ENCODE results near the gene TREML2. TPM values are rescaled to one million over a fixed set of nuclear protein-coding genes. Genes with fewer than 3 reads are reported as not detected.
"Not testable (repeated sequence)": the region's sequence is repeated elsewhere in the genome, so short reads cannot be mapped to it uniquely, and the experiment has no call there.

Gene TREML2, protein sequence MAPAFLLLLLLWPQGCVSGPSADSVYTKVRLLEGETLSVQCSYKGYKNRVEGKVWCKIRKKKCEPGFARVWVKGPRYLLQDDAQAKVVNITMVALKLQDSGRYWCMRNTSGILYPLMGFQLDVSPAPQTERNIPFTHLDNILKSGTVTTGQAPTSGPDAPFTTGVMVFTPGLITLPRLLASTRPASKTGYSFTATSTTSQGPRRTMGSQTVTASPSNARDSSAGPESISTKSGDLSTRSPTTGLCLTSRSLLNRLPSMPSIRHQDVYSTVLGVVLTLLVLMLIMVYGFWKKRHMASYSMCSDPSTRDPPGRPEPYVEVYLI
- total RNA-seq, result under 1 TPM in 1 of 7 donors, not detected in 6; 0.10 TPM
- under 1 TPM in 1 of 2 donors, not detected in 1; 0.08 TPM for polyA plus RNA-seq
- long read RNA-seq, donor 1, result 0 reads
- long read RNA-seq, donor 2, result 0 reads
- long read RNA-seq, donor 3, result 0 reads

DNA sequence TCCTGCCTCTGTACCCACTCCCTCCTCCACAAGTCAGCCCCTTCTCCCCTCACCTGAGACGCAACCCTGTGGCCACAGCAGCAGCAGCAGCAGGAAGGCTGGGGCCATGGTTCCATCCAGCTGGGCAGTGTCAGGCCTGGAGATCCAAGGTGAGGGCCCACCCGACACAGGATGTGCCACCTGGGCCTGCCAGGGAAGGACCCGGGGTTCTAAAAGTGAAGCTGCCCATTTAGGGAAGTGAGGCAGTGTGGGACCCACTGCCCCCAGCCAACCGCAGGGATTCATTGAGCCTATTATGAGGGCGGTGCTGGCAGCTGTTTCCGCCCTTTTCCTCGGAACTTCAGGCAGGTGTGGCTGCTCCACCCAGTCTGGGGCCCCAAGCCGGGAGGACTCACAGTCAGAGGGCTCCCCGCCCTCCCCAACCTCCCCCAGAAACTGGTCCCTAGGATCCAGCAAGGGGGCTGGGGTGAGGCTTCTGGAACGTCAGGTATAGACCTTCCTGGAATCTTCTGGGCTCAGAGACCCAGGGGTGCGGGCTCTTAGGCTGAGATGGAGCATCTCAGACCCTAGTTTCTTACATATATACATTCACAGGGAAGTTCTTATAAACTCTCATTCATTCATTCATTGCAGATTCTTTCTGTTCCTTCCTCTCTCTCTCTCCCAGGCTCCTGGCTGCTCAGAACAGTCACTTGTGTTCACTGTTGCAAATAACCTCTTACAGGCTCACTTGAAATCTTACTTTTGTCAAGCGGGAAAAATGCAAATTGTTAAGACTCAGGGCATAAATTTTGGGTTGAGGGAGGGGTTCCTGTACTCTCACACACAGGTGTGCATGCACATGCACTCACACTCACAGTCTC lies at the start of gene TREML2:
Gene TREML2, minus strand, starts transcription at position 249 of the 863 bp plus-strand sequence. Its CDS starts 141 bp downstream, at position 108.
- Histone ChIP-seq H3K9me3 (no peaks in the 10 kb centered on the region), H3K4me3 (no peak within 1 kb of the TSS), H3K4me1 (ENCODE audit: insufficient read depth) (no peaks in the 10 kb centered on the region), H3K27me3 (no peaks in the 10 kb centered on the region), H3K36me3 (no peaks in the 10 kb centered on the region), H3K27ac (no peak within 1 kb of the TSS)
- WGBS, 3 donors, result 79 to 83% (median 80%) methylated on average over 9 to 12 of the region's 12 CpGs
- TF ChIP-seq, protein P1, sequence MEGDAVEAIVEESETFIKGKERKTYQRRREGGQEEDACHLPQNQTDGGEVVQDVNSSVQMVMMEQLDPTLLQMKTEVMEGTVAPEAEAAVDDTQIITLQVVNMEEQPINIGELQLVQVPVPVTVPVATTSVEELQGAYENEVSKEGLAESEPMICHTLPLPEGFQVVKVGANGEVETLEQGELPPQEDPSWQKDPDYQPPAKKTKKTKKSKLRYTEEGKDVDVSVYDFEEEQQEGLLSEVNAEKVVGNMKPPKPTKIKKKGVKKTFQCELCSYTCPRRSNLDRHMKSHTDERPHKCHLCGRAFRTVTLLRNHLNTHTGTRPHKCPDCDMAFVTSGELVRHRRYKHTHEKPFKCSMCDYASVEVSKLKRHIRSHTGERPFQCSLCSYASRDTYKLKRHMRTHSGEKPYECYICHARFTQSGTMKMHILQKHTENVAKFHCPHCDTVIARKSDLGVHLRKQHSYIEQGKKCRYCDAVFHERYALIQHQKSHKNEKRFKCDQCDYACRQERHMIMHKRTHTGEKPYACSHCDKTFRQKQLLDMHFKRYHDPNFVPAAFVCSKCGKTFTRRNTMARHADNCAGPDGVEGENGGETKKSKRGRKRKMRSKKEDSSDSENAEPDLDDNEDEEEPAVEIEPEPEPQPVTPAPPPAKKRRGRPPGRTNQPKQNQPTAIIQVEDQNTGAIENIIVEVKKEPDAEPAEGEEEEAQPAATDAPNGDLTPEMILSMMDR (IDR thresholded peaks at IDR 0.05), result no peak
- TF ChIP-seq EP300 (IDR thresholded peaks at IDR 0.05) (no peak), POLR2A (IDR thresholded peaks at IDR 0.05) (no peak)
- no peak for DNase-seq
- intact Hi-C loops (cut with DNase I), result no loop called here

DNA sequence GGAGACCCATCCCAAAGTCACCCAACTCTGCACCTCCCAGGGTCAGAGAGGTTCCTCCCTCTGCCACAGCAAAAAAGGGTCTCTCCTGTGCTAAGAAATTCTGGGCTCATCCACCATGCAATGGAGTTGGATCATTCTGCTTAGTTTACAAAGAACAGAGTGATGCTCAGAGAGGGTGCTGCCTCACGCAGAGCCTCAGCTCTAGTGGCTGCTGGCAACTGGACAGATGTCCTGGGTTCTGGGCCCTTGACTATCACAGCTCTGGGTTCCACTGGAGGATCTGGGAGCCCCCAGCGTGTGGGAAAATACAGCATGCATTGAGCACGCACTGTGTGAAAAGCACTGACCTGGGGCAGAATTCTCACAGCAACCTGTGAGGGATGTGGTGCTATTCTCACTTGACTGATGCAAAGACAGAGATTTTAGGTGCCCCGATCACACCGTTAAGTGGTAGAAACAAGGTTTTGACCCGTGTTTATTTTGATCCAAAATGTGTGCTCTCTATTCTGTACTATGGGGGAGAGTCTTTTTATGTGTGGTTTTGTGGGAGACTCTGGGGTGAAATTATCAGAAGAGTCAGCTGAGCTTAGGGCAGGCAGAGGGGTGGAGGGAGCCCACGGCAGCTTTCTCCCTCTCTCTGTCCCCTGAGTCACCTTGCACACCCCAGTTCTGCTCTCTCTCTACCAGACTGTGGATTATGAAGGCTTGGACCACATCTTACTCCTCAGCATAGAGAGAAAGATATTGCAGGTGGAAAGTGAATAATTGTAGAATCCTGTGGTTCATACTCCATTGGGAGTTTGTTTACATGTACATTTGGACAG lies 47.1 kb upstream of the TREML2 start:
- Histone ChIP-seq H3K4me3 (no peak overlapping the region), H3K27ac (no peak overlapping the region), H3K36me3 (no peaks in the 10 kb centered on the region), H3K27me3 (no peaks in the 10 kb centered on the region), H3K9me3 (no peaks in the 10 kb centered on the region), H3K4me1 (ENCODE audit: insufficient read depth) (no peaks in the 10 kb centered on the region)
- TF ChIP-seq POLR2A (IDR thresholded peaks at IDR 0.05) (no peak), EP300 (IDR thresholded peaks at IDR 0.05) (no peak)
- TF ChIP-seq, protein P1 (IDR thresholded peaks at IDR 0.05), result no peak
- intact Hi-C loops (cut with DNase I), result no loop called here
- 53 to 57% (median 55%) methylated on average over 7 of the region's 7 CpGs for WGBS, 3 donors
- DNase-seq, result no peak

DNA sequence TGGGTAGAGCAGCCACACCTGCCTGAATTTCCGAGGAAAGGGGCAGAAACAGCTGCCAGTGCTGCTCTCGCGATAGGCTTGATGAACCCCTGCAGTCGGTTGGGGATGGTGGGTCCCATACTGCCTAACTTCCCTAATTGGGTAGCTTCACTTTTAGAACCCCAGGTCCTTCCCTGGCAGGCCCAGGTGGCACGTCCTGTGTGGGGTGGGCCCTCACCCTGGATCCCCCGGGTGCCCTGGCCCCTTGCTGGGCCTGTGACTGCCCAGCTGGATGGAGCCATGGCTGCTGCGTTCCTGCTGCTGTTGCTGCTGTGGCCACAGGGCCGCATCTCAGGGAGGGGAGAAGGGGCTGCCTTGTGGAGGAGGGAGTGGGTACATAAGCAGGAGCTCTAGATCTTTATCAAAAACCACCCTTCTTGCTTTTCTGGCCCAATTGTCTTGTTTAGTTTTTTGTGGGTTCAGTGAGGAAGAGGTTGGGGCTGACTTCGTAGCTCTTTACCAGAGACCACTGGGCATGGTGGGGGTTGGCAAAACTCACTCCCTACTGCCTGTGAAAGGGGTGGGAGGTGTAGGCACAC lies 46.4 kb upstream of the TREML2 start:
- intact Hi-C loops (cut with DNase I), result no loop called here
- no peaks in the 10 kb centered on the region for H3K27me3 ChIP-seq
- no peak overlapping the region for H3K27ac ChIP-seq
- H3K9me3 ChIP-seq, result no peaks in the 10 kb centered on the region
- DNase-seq, result no peak
- no peaks in the 10 kb centered on the region for H3K36me3 ChIP-seq
- WGBS, 3 donors, result 72 to 82% (median 76%) methylated on average over 9 of the region's 9 CpGs
- no peak overlapping the region for H3K4me3 ChIP-seq
- TF ChIP-seq, protein P1 (IDR thresholded peaks at IDR 0.05), result no peak
- no peak for TF ChIP-seq POLR2A (IDR thresholded peaks at IDR 0.05)
- TF ChIP-seq EP300 (IDR thresholded peaks at IDR 0.05), result no peak
- no peaks in the 10 kb centered on the region for H3K4me1 ChIP-seq (ENCODE audit: insufficient read depth)

DNA sequence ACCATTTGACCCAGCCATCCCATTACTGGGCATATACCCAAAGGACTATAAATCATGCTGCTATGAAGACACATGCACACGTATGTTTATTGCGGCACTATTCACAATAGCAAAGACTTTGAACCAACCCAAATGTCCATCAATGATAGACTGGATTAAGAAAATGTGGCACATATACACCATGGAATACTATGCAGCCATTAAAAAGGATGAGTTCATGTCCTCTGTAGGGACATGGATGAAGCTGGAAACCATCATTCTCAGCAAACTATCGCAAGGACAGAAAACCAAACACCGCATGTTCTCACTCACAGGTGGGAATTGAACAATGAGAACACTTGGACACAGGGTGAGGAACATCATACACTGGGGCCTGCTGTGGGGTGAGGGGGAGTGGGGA lies 45.6 kb upstream of the TREML2 start:
- H3K4me3 ChIP-seq; H3K36me3 ChIP-seq; H3K4me1 ChIP-seq (ENCODE audit: insufficient read depth); DNase-seq; H3K9me3 ChIP-seq; H3K27ac ChIP-seq; H3K27me3 ChIP-seq; intact Hi-C loops (cut with DNase I): not testable (repeated sequence)
- WGBS, 3 donors, result 95 to 98% (median 96%) methylated on average over 4 of the region's 4 CpGs
